GM18868 (cell line): Measurements from ENCODE around the gene SMYD3.

Experiments
- ATAC-seq: cut with Tn5 transposase; IDR thresholded peaks from one replicate; pipeline ENCODE4 v1.9.1; 2021; ENCODE audit warnings: mild to moderate bottlenecking, moderate library complexity; ENCODE audit not compliant: unreplicated experiment

SMYD3 gene

DNA sequence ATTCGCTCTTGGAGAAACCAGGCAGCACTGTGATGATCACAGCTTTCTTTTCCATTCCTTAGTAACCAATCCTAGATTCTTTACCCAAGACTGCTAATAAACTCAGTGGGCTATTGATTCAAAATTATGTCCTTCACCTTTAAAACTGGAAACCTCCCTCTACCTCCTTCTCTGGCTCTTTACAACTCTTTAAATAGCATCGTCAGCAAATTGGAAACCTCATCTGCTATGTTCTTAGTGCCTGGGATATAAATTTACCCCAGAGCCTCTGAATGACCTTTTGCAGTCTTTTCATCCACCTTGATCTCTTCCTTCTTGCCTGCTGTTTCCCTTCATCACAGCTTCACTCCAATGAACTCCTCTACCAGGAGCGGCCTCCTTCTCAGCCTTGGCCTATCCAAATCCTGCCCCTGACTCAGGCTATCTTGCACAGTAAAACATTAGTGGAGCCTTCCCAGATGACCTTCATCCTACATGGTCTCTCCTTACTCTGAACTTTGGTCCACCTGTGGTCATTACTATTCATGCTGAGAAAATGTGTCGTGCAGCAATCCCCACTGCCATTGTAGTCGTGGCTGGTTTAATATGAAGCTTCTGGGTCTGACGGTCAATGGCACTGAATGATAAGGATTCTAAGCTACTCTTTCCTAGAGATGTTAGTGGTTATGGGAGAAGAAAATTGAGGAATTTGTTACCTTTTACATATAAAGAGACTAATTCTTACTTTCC, 644.1 kb downstream of the SMYD3 start:
- no peak for ATAC-seq

- no peak for ATAC-seq
These were observed 646.2 kb downstream of the SMYD3 start for GRCh38 chr1:245860657-245861544.

GRCh38 chr1:245859493-245860114, 647.5 kb downstream of the SMYD3 start:
- ATAC-seq: no peak

GRCh38 chr1:245858722-245859492, 648.2 kb downstream of the SMYD3 start:
- no peak for ATAC-seq

DNA sequence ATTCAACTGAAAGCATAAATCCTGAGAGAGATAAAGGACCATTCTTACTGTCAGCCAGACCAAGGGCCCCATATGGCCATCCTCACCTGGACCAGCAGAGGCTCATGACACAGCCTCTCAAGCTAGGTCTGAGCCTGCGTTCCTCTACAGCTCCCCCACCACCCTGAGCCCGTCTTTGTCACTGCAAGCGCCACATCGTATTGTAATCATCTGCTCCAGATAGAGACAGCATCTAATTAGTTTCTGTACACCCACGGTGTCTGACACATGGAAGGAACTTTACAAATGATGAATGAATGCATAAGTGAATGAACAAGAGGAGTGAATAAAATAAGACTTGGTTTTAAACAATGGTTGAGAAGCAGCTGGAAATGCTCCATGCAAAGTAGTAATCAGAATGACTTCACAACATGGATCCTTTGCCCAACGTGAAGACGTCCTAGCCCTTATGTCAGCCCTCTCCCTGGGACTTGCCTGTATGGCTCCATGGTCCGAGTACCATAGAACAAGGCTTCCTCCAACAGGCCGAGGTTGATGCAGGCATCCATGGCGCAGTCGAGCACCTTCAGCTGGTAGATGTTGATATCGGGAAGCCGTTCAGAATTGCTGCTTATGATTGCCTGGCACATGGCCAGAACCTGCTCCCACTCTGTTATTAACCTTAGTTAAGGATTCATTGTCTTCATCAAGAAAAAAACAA, 648.9 kb downstream of the SMYD3 start:
- ATAC-seq: no peak

GRCh38 chr1:245856944-245857531, 650.0 kb downstream of the SMYD3 start:
- ATAC-seq: no peak

- no peak for ATAC-seq
These were observed 651.0 kb downstream of the SMYD3 start for GRCh38 chr1:245855846-245856730.

GRCh38 chr1:245853291-245853690, 653.8 kb downstream of the SMYD3 start:
- no peak for ATAC-seq

DNA sequence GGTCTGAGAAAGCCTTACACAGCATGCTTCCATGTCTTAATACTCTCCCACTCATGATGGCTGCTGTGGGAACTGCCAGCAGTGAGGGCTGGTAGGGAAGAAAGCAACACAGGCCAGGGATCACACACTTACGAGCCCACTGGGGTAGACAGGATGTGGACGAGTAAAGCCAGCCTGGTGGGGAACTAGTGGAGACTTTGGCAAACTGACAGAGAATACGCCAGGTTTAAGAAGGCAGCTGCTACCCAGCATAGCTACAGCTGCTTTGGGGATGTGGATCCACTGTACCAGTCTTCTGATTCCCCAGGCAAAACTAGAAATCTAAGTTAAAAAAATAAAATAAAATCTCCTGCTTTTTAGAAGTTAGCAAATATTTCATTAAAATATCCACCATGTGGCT, 664.0 kb downstream of the SMYD3 start:
- no peak for ATAC-seq

GRCh38 chr1:245842106-245842505, 665.0 kb downstream of the SMYD3 start:
- no peak for ATAC-seq

GRCh38 chr1:245840971-245841370, 666.1 kb downstream of the SMYD3 start:
- no peak for ATAC-seq

DNA sequence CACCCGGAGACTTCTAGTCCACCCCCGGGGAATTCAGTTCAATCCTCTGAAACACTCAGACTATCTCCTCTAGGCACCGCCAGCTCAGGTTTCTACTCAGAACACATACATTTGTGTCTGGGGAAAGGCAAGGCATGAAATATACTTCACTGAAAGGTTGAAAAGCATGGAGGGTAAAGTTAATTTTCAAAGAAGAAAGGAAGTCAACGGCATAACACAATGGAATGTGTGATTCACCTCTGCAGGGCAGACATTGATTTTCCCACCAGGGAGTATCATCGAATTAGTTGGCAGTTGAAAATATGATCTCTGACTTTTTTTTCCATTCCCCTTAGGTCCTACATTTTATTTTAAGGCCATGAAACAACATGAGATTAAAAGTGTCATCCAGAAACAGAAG, 669.4 kb downstream of the SMYD3 start:
- ATAC-seq: no peak

DNA sequence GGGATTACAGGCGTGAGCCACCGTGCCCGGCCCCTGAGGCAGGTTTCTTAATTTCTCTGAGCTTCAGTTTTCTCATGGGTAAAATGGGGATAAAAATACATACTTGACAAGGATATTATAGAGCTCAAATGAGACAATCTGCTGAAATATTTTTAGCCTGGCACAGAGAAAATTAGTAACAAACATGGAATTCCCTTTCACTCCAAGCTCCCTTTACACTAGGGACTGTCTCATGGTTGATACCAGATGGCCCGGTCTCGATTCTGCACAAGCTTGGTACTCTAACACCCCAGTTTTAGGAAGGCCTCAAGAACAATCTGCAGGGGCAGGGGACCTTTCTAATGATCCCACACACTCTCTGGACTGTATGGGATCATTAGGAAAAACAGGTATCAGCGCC, 671.7 kb downstream of the SMYD3 start:
- ATAC-seq: no peak

DNA sequence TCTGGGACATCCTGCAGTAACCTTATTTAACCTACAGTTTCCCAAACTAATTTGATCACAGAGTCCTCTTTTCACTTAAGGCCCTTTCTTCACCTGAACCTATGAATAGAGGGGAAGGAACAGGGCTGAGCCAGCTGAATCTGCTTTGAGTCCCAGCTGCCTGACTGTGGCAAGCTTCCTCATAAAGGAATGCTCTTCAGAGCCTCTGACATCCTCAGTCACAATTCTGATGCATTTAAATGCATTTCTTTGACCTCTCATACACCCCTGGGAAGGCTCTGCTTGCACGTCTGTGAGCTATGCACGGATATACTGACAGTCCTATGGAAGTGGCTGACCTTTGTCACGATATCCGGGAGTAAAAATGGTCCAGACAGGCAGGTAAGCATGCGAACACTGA, 673.1 kb downstream of the SMYD3 start:
- no peak for ATAC-seq

- ATAC-seq: no peak
These were observed 674.1 kb downstream of the SMYD3 start for GRCh38 chr1:245832771-245833527.

DNA sequence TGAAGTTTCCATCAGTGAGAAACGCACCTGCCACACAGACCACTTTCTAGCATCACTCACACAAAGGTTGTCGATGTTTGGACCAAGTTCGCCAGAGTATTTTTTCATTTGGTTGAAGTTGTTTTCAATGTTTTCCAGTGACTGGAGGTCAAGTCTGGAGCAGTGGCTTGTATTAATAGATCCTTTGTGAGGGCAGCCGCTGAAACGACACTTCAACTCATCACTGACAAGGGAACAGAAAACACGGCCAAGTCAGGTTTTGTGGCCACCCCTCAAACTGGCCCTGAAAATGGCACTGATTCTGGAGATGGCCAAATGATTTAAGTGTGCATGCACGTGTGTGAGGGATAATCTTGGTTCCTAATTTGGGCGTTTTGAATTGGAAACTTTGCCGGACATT, 675.6 kb downstream of the SMYD3 start:
- no peak for ATAC-seq

- no peak for ATAC-seq
These were observed 677.3 kb downstream of the SMYD3 start for GRCh38 chr1:245829826-245830225.

DNA sequence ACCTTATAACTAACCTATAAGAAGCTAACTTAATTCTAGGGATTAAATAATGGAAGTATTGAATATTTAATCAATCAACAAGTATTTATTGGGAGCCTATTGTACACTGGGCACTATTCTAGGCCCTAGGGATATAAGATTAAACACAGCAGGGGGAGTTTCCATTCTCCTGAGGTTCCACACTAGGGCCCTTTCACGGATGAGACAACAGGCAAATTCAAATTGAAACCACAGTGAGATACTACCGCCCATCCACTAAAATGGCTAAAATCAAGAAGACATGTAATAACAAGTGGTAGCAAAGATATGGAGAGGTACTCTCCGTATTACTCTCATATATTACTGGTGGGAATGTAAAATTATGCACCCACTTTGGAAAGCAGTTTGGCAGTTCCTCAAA, 677.9 kb downstream of the SMYD3 start:
- peak; percentile 67 for ATAC-seq
